Stimulated activated CD8-positive, alpha-beta memory T cell treated with anti-CD3 and anti-CD28 coated beads, Interleukin-4, amount 100 ng/mL, for 1 hour (primary cell): ENCODE data around the gene PHLDB3.
A peak's percentile ranks its signal among the peaks of the same experiment; 100 is the strongest.
"Not testable (repeated sequence)": the region's sequence is repeated elsewhere in the genome, so short reads cannot be mapped to it uniquely, and the experiment has no call there.

Experiments
- DNase-seq, 2 donors: peaks; one replicate each; pipeline ENCODE4 v3.0.0-alpha.2; 2020; ENCODE audit warnings: low read depth in 2 of 2, low spot score in 1 of 2

Gene PHLDB3

GRCh38 chr19:43527860-43528622 is 23.5 kb upstream of the PHLDB3 start:
- DNase-seq, result no peak

GRCh38 chr19:43526884-43527859 is 22.6 kb upstream of the PHLDB3 start, which contains the start of gene ETHE1:
Gene ETHE1 (minus strand): TSS chr19:43527201. CDS start chr19:43527177, 24 bp downstream.
- DNase-seq, result peak in 1 of 2 donors; percentile 52

GRCh38 chr19:43525836-43526771 is 21.6 kb upstream of the PHLDB3 start:
- no peak for DNase-seq

- no peak for DNase-seq
Observed at GRCh38 chr19:43524922-43525835, 20.6 kb upstream of the PHLDB3 start.

- not testable (repeated sequence) for DNase-seq
Observed at GRCh38 chr19:43523696-43524095, 19.1 kb upstream of the PHLDB3 start.

GRCh38 chr19:43522929-43523328 is 18.4 kb upstream of the PHLDB3 start:
- DNase-seq, result no peak

- DNase-seq, result peak in 1 of 2 donors; percentile 72
Observed at GRCh38 chr19:43519436-43520088, 15.0 kb upstream of the PHLDB3 start.

- DNase-seq, result no peak
Observed at GRCh38 chr19:43518051-43518450, 13.5 kb upstream of the PHLDB3 start.

GRCh38 chr19:43512399-43512798 is 7.9 kb upstream of the PHLDB3 start:
- not testable (repeated sequence) for DNase-seq

GRCh38 chr19:43511324-43511723 is 6.8 kb upstream of the PHLDB3 start:
- no peak for DNase-seq

GRCh38 chr19:43510713-43511112 is 6.2 kb upstream of the PHLDB3 start:
- DNase-seq, result no peak

- no peak for DNase-seq
Observed at GRCh38 chr19:43507880-43508279, 3.3 kb upstream of the PHLDB3 start.

GRCh38 chr19:43506629-43507028 is 2.1 kb upstream of the PHLDB3 start:
- DNase-seq, result no peak

GRCh38 chr19:43505941-43506340 is 1.4 kb upstream of the PHLDB3 start:
- DNase-seq, result no peak

GRCh38 chr19:43505186-43505456 is 575 bp upstream of the PHLDB3 start:
- no peak for DNase-seq

GRCh38 chr19:43503501-43504425 is 783 bp downstream of the PHLDB3 start:
- DNase-seq, result peak; percentile 98 to 99

- DNase-seq, result no peak
Observed at GRCh38 chr19:43502419-43502976, 2.0 kb downstream of the PHLDB3 start.
